HepG2 (cell line): ENCODE results near the gene HNRNPC. TPM values are rescaled to one million over a fixed set of nuclear protein-coding genes. Genes with fewer than 3 reads are reported as not detected.

Source experiments
- ATAC-seq: fragments of 200-7000 bp; cut with Tn5 transposase; 3 replicates; pipeline ENCODE4 v1.9.1; 2020; ENCODE audit warnings: mild to moderate bottlenecking, moderate library complexity
- BruUV-seq: library from RNA; stranded (reverse); fragments of 400-500 nt; replicated peaks from 2 replicates; lab custom pipeline; 2021; lab: Mats Ljungman, UMichigan
- CTCF ChIA-PET: fragments of 300-600 bp; formaldehyde crosslinking; extraction: SDS; loops from one replicate; lab custom pipeline; 2021; ENCODE audit warnings: low total read pairs, inconsistent platforms, low intra/inter-chr PET ratio; lab: Yijun Ruan, JAX
- POLR2A ChIA-PET: fragments of 350-600 bp; sonication (Branson Sonifier 250); formaldehyde crosslinking; loops from one replicate; lab custom pipeline; 2020; ENCODE audit warnings: antibody characterized with exemption, inconsistent platforms; lab: Yijun Ruan, JAX
- DNase-seq: peaks from one replicate; pipeline ENCODE4 v3.0.0-alpha.2; 2015; ENCODE audit warnings: low spot score
- FAIRE-seq: peaks from 3 replicates; lab custom pipeline; 2011; peaks lifted over from hg19 to GRCh38; lab: Jason Lieb, UNC
- H2AFZ ChIP-seq: one replicate; pipeline ENCODE4 v1.6.1; 2011; ENCODE audit warnings: low read length, inconsistent platforms
- H3K27ac ChIP-seq: fragments of 300-600 bp; 3 replicates; pipeline ENCODE4 v1.8.0; 2011; ENCODE audit warnings: mixed run types, mild to moderate bottlenecking, mixed read lengths, low read length, inconsistent platforms; ENCODE audit not compliant: insufficient read depth; ENCODE audit errors: extremely low read length
- H3K27me3 ChIP-seq, 2 experiments: fragments of 200-600 bp in 1 of 2; 2 replicates in 1 of 2; 3 replicates in 1 of 2; pipeline versions ENCODE4 v1.6.0 to v1.8.0; 2011; ENCODE audit warnings: low read length in 2 of 2, mild to moderate bottlenecking in 2 of 2, moderate library complexity in 2 of 2, inconsistent platforms in 1 of 2; ENCODE audit not compliant: insufficient read depth in 2 of 2, control insufficient read depth in 1 of 2
- H3K36me3 ChIP-seq, 2 experiments: fragments of 200-600 bp in 1 of 2; replicated peaks in 1 of 2; 2 replicates in 1 of 2; 3 replicates in 1 of 2; pipeline versions ENCODE4 v1.5.1 to v1.8.0; 2011; ENCODE audit warnings: low read length in 2 of 2, inconsistent platforms in 1 of 2; ENCODE audit not compliant: insufficient read depth in 2 of 2, control insufficient read depth in 1 of 2
- H3K4me1 ChIP-seq: 2 replicates; pipeline ENCODE4 v1.5.1; 2012; ENCODE audit warnings: low read length, inconsistent platforms; ENCODE audit not compliant: insufficient read depth
- H3K4me2 ChIP-seq: 2 replicates; pipeline ENCODE4 v1.6.0; 2011; ENCODE audit warnings: low read depth, low read length, inconsistent platforms
- H3K4me3 ChIP-seq, 3 experiments: fragments of 200-600 bp in 1 of 3; sonication (generic), shearing (Covaris generic) in 1 of 3; replicated peaks in 1 of 3; 2 replicates each; pipeline ENCODE4 v1.5.1; 2011 to 2016; ENCODE audit warnings: low read length in 3 of 3, inconsistent platforms in 2 of 3, low read depth in 2 of 3, mild to moderate bottlenecking in 2 of 3, control low read depth in 1 of 3, mixed read lengths in 1 of 3; ENCODE audit not compliant: insufficient read depth in 1 of 3
- H3K79me2 ChIP-seq: one replicate; pipeline ENCODE4 v1.6.1; 2011; ENCODE audit warnings: low read length, inconsistent platforms; ENCODE audit not compliant: insufficient read depth
- H3K9ac ChIP-seq: 2 replicates; pipeline ENCODE4 v1.6.0; 2011; ENCODE audit warnings: mild to moderate bottlenecking, low read depth, low read length, inconsistent platforms; ENCODE audit not compliant: insufficient read depth
- H3K9me3 ChIP-seq: 2 replicates; pipeline ENCODE4 v1.5.1; 2012; ENCODE audit warnings: mild to moderate bottlenecking, low read length
- H4K20me1 ChIP-seq: 2 replicates; pipeline ENCODE4 v1.6.0; 2011; ENCODE audit warnings: inconsistent platforms, mild to moderate bottlenecking, low read length, moderate library complexity; ENCODE audit not compliant: insufficient read depth
- ARHGAP35 ChIP-seq: sonication (generic); formaldehyde crosslinking; IDR thresholded peaks from 2 replicates; pipeline ENCODE4 v1.9.0; 2022; ENCODE audit warnings: mild to moderate bottlenecking, inconsistent platforms, moderate library complexity, missing genetic modification reagents, borderline replicate concordance
- ATRX ChIP-seq: sonication (generic); formaldehyde crosslinking; IDR thresholded peaks from 2 replicates; pipeline ENCODE4 v1.4.0; 2020; ENCODE audit warnings: missing genetic modification reagents, borderline replicate concordance
- CAMTA2 ChIP-seq: sonication (generic); formaldehyde crosslinking; IDR thresholded peaks from 2 replicates; pipeline ENCODE4 v1.4.0; 2020; ENCODE audit warnings: mild to moderate bottlenecking, missing genetic modification reagents, borderline replicate concordance
- FOXK1 ChIP-seq: sonication (generic); formaldehyde crosslinking; IDR thresholded peaks from 2 replicates; pipeline ENCODE4 v1.4.0; 2020; ENCODE audit warnings: low read depth, missing genetic modification reagents, borderline replicate concordance
- KDM5A ChIP-seq: fragments of 200-600 bp; sonication (generic); IDR thresholded peaks from 2 replicates; pipeline ENCODE4 v1.7.0; 2018; ENCODE audit warnings: antibody characterized with exemption, mild to moderate bottlenecking, low read length, borderline replicate concordance
- MTA1 ChIP-seq: sonication (generic); formaldehyde crosslinking; IDR thresholded peaks from 2 replicates; pipeline ENCODE4 v1.4.0; 2020; ENCODE audit warnings: missing genetic modification reagents, mild to moderate bottlenecking, borderline replicate concordance
- NBN ChIP-seq: fragments of 450-650 bp; conservative IDR thresholded peaks from 2 replicates; pipeline ENCODE4 v1.6.1; 2017
- PAF1 ChIP-seq: IDR thresholded peaks from 2 replicates; pipeline ENCODE4 v1.6.1; 2016; ENCODE audit warnings: missing genetic modification reagents, missing compliant biosample characterization
- SAP130 ChIP-seq: IDR thresholded peaks from 2 replicates; pipeline ENCODE4 v1.6.1; 2016; ENCODE audit warnings: low read depth
- ZBTB7B ChIP-seq: sonication (generic); formaldehyde crosslinking; IDR thresholded peaks from 2 replicates; pipeline ENCODE4 v1.4.0; 2020; ENCODE audit warnings: missing genetic modification reagents
- ZFP36 ChIP-seq: fragments of 150-350 bp; IDR thresholded peaks from 2 replicates; pipeline ENCODE4 v1.6.1; 2018; ENCODE audit warnings: borderline replicate concordance, low read length, low read depth; ENCODE audit not compliant: partially characterized antibody
- ZNF225 ChIP-seq: sonication (generic); formaldehyde crosslinking; IDR thresholded peaks from 2 replicates; pipeline ENCODE4 v1.4.0; 2020; ENCODE audit warnings: mild to moderate bottlenecking, missing genetic modification reagents
- ZNF335 ChIP-seq: sonication (generic); formaldehyde crosslinking; IDR thresholded peaks from 2 replicates; pipeline ENCODE4 v1.4.0; 2020; ENCODE audit warnings: missing genetic modification reagents
- ZNF556 ChIP-seq: sonication (generic); formaldehyde crosslinking; IDR thresholded peaks from 2 replicates; pipeline ENCODE4 v1.4.0; 2020; ENCODE audit warnings: mild to moderate bottlenecking, missing genetic modification reagents, borderline replicate concordance
- ZNF615 ChIP-seq: sonication (generic); formaldehyde crosslinking; IDR thresholded peaks from 2 replicates; pipeline ENCODE4 v1.5.0; 2020; ENCODE audit warnings: mild to moderate bottlenecking, missing genetic modification reagents, borderline replicate concordance
- ZNF83 ChIP-seq: sonication (generic); formaldehyde crosslinking; IDR thresholded peaks from 2 replicates; pipeline ENCODE4 v1.4.0; 2020; ENCODE audit warnings: missing genetic modification reagents, mild to moderate bottlenecking, borderline replicate concordance
- whole genome bisulfite sequencing: methylation state at CpG from one replicate; pipeline ENCODE4 v1.1.6; 2017; ENCODE audit warnings: low lambda C conversion rate; 5-methylcytosine and 5-hydroxymethylcytosine counted together
- in situ Hi-C: cut with HindIII; loops from 2 replicates; pipeline ENCODE4 v1.10.0; 2017; ENCODE audit warnings: low pct_unique_long_range_greater_than_20kb; ENCODE audit not compliant: extremely low pct_ligation_motif_present
- intact Hi-C: fragments of 100-400 bp; cut with micrococcal nuclease; formaldehyde crosslinking; loops from one replicate; pipeline ENCODE4 v1.10.0; 2022; ENCODE audit not compliant: unreplicated experiment
- polyA plus RNA-seq, 8 experiments: library from polyadenylated mRNA; depleted of rRNA in 3 of 8; stranded (reverse) in 7 of 8; unstranded in 1 of 8; fragments of >200 nt; fragmentation: Illumina TruSeq in 4 of 8; extraction: Trizol in 4 of 8; gene quantifications; 2 replicates each; pipeline versions ENCODE4 v1.2.1 to v1.2.3, GENCODE V29; 2011 to 2016; ENCODE audit warnings: low read depth in 4 of 8, missing spikeins in 1 of 8, mixed read lengths in 1 of 8; ENCODE audit not compliant: insufficient read depth in 1 of 8
- total RNA-seq, 5 experiments: library from RNA; depleted of rRNA; stranded (reverse); fragments of >200 nt; fragmentation: Illumina TruSeq; extraction: Trizol; gene quantifications; 2 replicates each; pipeline ENCODE4 v1.2.3, GENCODE V29; 2016; ENCODE audit warnings: low read depth in 1 of 5
- TF ChIP-seq, protein P1 (sequence below): sonication (generic); formaldehyde crosslinking; IDR thresholded peaks from 2 replicates; pipeline ENCODE4 v1.4.0; 2020; ENCODE audit warnings: missing genetic modification reagents
- TF ChIP-seq, protein P2 (sequence below): sonication (generic); formaldehyde crosslinking; IDR thresholded peaks from 2 replicates; pipeline ENCODE4 v1.4.0; 2020; ENCODE audit warnings: missing genetic modification reagents, mild to moderate bottlenecking, borderline replicate concordance
- TF ChIP-seq, protein P3 (sequence below): sonication (generic); formaldehyde crosslinking; IDR thresholded peaks from 2 replicates; pipeline ENCODE4 v1.8.1; 2023; ENCODE audit warnings: mild to moderate bottlenecking, missing genetic modification reagents, borderline replicate concordance
- TF ChIP-seq, protein P4 (sequence below), 2 experiments: fragments of 450-650 bp in 1 of 2; sonication (generic) in 1 of 2; formaldehyde crosslinking; IDR thresholded peaks; 2 replicates each; pipeline versions ENCODE4 v1.5.0 to v1.8.0; 2020 to 2022; ENCODE audit warnings: mild to moderate bottlenecking in 1 of 2, missing genetic modification reagents in 1 of 2

HNRNPC gene
- total and polyA plus RNA-seq, 2 of the 13 experiments (the other 11 are each of a cell fraction or from before 2014, with no cell fraction given): 628 to 1,099 TPM

DNA sequence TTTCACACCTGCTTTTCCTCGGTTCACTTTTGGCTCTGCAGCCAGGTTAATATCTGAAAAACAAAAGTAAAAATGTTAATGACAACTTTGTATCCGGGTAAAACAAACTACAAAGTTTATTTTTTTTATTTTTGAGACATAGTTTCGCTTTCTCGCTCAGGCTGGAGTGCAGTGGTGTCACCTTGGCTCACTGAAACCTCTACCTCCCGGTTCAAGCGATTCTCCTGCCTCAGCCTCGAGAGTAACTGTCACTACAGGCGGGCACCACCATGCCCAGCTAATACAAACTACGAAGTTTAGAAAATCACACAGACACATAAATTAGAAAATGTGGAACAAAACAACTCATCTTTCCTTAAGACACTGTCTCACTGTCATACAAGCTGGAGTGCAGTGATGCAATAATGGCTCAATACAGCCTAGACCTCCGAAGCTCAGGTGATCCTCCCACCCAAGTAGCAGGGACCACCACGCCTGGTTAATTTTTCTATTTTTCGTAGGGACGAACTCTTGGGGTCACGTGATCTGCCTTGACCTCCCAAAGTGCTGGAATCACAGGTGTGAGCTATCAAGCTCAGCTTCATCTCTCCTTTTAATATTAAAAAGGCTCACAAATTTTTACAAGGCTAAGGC is 38.1 kb downstream of the HNRNPC start:
- intact Hi-C loops: loop anchor here (10.0 kb wide), 1 partner anchor 324 kb away; no protein-coding TSS in a partner anchor
- peaks cover 96% of the 10 kb centered on the region for H3K79me2 ChIP-seq
- CTCF ChIA-PET: no interaction called here
- TF ChIP-seq ZNF83 (no peak), MTA1 (CRISPR knock-in tag) (no peak), ZFP36 (no peak), ZBTB7B (no peak), ZNF225 (CRISPR knock-in tag) (no peak), NBN (no peak), ATRX (CRISPR knock-in tag) (no peak), CAMTA2 (no peak), PAF1 (CRISPR knock-in tag) (peak; percentile 21; the same call in 1 of the 2 replicates), SAP130 (CRISPR knock-in tag) (no peak), ZNF556 (CRISPR knock-in tag) (no peak), ZNF335 (CRISPR knock-in tag) (no peak), FOXK1 (CRISPR knock-in tag) (no peak), ARHGAP35 (CRISPR knock-in tag) (no peak), KDM5A (no peak), ZNF615 (CRISPR knock-in tag) (no peak)
- TF ChIP-seq, protein P1, sequence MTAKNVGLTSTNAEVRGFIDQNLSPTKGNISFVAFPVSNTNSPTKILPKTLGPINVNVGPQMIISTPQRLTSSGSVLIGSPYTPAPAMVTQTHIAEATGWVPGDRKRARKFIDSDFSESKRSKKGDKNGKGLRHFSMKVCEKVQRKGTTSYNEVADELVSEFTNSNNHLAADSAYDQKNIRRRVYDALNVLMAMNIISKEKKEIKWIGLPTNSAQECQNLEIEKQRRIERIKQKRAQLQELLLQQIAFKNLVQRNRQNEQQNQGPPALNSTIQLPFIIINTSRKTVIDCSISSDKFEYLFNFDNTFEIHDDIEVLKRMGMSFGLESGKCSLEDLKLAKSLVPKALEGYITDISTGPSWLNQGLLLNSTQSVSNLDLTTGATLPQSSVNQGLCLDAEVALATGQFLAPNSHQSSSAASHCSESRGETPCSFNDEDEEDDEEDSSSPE (CRISPR knock-in tag): no peak
- TF ChIP-seq, protein P2, sequence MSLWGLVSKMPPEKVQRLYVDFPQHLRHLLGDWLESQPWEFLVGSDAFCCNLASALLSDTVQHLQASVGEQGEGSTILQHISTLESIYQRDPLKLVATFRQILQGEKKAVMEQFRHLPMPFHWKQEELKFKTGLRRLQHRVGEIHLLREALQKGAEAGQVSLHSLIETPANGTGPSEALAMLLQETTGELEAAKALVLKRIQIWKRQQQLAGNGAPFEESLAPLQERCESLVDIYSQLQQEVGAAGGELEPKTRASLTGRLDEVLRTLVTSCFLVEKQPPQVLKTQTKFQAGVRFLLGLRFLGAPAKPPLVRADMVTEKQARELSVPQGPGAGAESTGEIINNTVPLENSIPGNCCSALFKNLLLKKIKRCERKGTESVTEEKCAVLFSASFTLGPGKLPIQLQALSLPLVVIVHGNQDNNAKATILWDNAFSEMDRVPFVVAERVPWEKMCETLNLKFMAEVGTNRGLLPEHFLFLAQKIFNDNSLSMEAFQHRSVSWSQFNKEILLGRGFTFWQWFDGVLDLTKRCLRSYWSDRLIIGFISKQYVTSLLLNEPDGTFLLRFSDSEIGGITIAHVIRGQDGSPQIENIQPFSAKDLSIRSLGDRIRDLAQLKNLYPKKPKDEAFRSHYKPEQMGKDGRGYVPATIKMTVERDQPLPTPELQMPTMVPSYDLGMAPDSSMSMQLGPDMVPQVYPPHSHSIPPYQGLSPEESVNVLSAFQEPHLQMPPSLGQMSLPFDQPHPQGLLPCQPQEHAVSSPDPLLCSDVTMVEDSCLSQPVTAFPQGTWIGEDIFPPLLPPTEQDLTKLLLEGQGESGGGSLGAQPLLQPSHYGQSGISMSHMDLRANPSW (CRISPR knock-in tag): 0 out of 2 replicates have a peak, but pooled peaks have one; percentile 25
- TF ChIP-seq, protein P3, sequence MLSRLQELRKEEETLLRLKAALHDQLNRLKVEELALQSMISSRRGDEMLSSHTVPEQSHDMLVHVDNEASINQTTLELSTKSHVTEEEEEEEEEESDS (CRISPR knock-in tag): no peak
- TF ChIP-seq, protein P4, sequence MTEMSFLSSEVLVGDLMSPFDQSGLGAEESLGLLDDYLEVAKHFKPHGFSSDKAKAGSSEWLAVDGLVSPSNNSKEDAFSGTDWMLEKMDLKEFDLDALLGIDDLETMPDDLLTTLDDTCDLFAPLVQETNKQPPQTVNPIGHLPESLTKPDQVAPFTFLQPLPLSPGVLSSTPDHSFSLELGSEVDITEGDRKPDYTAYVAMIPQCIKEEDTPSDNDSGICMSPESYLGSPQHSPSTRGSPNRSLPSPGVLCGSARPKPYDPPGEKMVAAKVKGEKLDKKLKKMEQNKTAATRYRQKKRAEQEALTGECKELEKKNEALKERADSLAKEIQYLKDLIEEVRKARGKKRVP (CRISPR knock-in tag; IDR thresholded peaks at IDR 0.05): no peak; a peak in 1 of 4 replicates

More for the DNA sequence above, 38.1 kb downstream of the HNRNPC start:
- no peak overlapping the region for H3K4me2 ChIP-seq
- H3K4me1 ChIP-seq: 0 out of 2 replicates have a peak, but pooled peaks cover 8% of the 10 kb centered on the region
- no peak overlapping the region for H3K4me3 ChIP-seq
- 96% methylated on average over 14 of the region's 14 CpGs for WGBS
- H2AFZ ChIP-seq: no peak overlapping the region
- no peak overlapping the region for H3K9ac ChIP-seq
- no peak for DNase-seq
- in situ Hi-C loops: no loop called here
- no peaks in the 10 kb centered on the region for H3K27me3 ChIP-seq
- no peaks in the 10 kb centered on the region for H3K9me3 ChIP-seq
- no TSS peak for BruUV-seq
- no peak overlapping the region for H3K27ac ChIP-seq
- FAIRE-seq: no peak
- H3K36me3 ChIP-seq: peaks cover 37 to 99% of the 10 kb centered on the region in 2 experiments
- POLR2A ChIA-PET: interaction anchor here (1.0 kb wide), 1 partner anchor 24 kb away, joined by 5 read pairs; no protein-coding TSS in a partner anchor
- ATAC-seq: no peak
- peaks cover 98% of the 10 kb centered on the region for H4K20me1 ChIP-seq
